Breast epithelium (tissue), 4 donors: ENCODE measurements around the gene PROK1. TPM values are rescaled to one million over a fixed set of nuclear protein-coding genes. Genes with fewer than 3 reads are reported as not detected.

Experiments
- DNase-seq, 2 donors: peaks; one replicate each; pipeline ENCODE4 v3.0.0-alpha.2; 2019; ENCODE audit warnings: low spot score in 2 of 2
- H3K27ac ChIP-seq, 2 donors: fragments of 200-600 bp; sonication (generic) in 1 of 2; one replicate each; pipeline ENCODE4 v1.5.1; 2016 to 2019; ENCODE audit warnings: mild to moderate bottlenecking in 1 of 2
- H3K27me3 ChIP-seq, 2 donors: fragments of 200-600 bp; sonication (generic) in 1 of 2; one replicate each; pipeline versions ENCODE4 v1.5.1 to v1.6.0; 2017 to 2019; ENCODE audit warnings: control low read depth in 1 of 2, mild to moderate bottlenecking in 1 of 2
- H3K36me3 ChIP-seq: fragments of 200-600 bp; one replicate; pipeline ENCODE4 v1.5.1; 2019
- H3K4me1 ChIP-seq, 2 donors: fragments of 200-600 bp; sonication (generic); one replicate each; pipeline ENCODE4 v1.5.1; 2016 to 2019; ENCODE audit warnings: control low read depth in 1 of 2
- H3K4me3 ChIP-seq, 3 donors: fragments of 200-600 bp; sonication (generic); 1 replicate in 2 of 3; 2 replicates in 1 of 3; pipeline ENCODE4 v1.5.1; 2016 to 2019; ENCODE audit warnings: mild to moderate bottlenecking in 3 of 3, moderate library complexity in 2 of 3
- H3K9me3 ChIP-seq, 2 donors: fragments of 200-600 bp; sonication (generic) in 1 of 2; one replicate each; pipeline ENCODE4 v1.5.1; 2016 to 2019; ENCODE audit warnings: control low read depth in 1 of 2
- POLR2A ChIP-seq: fragments of 450-650 bp; IDR thresholded peaks from one replicate; pipeline ENCODE4 v1.6.1; 2016; ENCODE audit warnings: antibody characterized with exemption, mild to moderate bottlenecking, moderate library complexity
- POLR2AphosphoS5 ChIP-seq, 3 donors: sonication (generic); formaldehyde crosslinking; IDR thresholded peaks; one replicate each; pipeline ENCODE4 v1.6.1; 2017; ENCODE audit warnings: antibody characterized with exemption in 3 of 3
- intact Hi-C: fragments of 100-400 bp; cut with DNase I; formaldehyde crosslinking; loops from one replicate; pipeline ENCODE4 v1.15.1; 2023; ENCODE audit warnings: low total_unique reads
- total RNA-seq, 3 donors: library from RNA; depleted of rRNA; stranded (reverse); fragments of >200 nt; gene quantifications; one replicate each; pipeline ENCODE4 v1.1.0, GENCODE V29; 2016
- TF ChIP-seq, protein P1 (sequence below), 3 donors: fragments of 450-650 bp; IDR thresholded peaks; one replicate each; pipeline ENCODE4 v1.5.1; 2016 to 2017; ENCODE audit warnings: antibody characterized with exemption in 3 of 3, mild to moderate bottlenecking in 3 of 3, moderate library complexity in 3 of 3

PROK1 gene
- total RNA-seq, 3 donors from 2014 or later, result 0.66 to 42.9 (median 0.73) TPM

DNA sequence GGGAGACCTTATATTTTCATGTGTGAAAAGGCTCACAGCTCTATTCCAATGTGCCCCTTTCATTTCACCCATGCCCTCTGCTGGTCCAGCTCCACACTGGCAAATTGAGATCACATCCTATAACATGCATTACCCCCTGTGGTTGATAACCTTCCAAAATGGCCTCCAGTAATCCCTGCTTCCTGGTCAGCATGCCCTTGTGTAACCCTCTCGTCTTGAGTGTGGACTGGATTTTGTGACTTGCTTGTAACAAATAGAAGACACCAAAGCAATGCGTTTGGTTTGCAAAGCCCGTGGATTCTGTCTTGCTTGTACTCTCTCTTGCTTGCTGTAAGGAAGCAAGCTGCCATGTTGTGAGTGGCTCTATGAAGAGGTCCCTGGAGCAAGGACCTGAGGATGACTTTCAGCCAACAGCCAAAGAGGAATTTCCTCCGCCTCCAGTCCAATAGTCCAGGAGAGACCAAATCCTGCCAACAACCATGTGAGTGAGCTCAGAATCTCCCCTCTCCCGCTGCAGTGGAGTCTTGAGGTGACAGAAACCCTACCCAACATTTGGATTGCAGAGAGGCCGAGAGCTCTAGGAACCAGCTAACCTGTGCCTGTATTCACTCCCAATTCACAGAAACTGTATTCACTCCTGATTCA lies 50.7 kb downstream of the PROK1 start:
- no peak for DNase-seq
- H3K9me3 ChIP-seq, result no peaks in the 10 kb centered on the region
- TF ChIP-seq POLR2AphosphoS5 (IDR thresholded peaks at IDR 0.05) (no peak), POLR2A (no peak)
- TF ChIP-seq, protein P1, sequence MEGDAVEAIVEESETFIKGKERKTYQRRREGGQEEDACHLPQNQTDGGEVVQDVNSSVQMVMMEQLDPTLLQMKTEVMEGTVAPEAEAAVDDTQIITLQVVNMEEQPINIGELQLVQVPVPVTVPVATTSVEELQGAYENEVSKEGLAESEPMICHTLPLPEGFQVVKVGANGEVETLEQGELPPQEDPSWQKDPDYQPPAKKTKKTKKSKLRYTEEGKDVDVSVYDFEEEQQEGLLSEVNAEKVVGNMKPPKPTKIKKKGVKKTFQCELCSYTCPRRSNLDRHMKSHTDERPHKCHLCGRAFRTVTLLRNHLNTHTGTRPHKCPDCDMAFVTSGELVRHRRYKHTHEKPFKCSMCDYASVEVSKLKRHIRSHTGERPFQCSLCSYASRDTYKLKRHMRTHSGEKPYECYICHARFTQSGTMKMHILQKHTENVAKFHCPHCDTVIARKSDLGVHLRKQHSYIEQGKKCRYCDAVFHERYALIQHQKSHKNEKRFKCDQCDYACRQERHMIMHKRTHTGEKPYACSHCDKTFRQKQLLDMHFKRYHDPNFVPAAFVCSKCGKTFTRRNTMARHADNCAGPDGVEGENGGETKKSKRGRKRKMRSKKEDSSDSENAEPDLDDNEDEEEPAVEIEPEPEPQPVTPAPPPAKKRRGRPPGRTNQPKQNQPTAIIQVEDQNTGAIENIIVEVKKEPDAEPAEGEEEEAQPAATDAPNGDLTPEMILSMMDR (IDR thresholded peaks at IDR 0.05), result no peak
- no peak overlapping the region for H3K27ac ChIP-seq
- intact Hi-C loops, result no loop called here
- H3K4me3 ChIP-seq, result no peak overlapping the region
- no peaks in the 10 kb centered on the region for H3K27me3 ChIP-seq
- no peaks in the 10 kb centered on the region for H3K4me1 ChIP-seq
- no peaks in the 10 kb centered on the region for H3K36me3 ChIP-seq

GRCh38 chr1:110502402-110503151 lies 51.6 kb downstream of the PROK1 start:
- Histone ChIP-seq H3K4me3 (no peak overlapping the region), H3K9me3 (no peaks in the 10 kb centered on the region), H3K36me3 (no peaks in the 10 kb centered on the region), H3K27me3 (no peaks in the 10 kb centered on the region), H3K4me1 (no peaks in the 10 kb centered on the region), H3K27ac (no peak overlapping the region)
- DNase-seq, result no peak
- TF ChIP-seq, protein P1 (IDR thresholded peaks at IDR 0.05), result no peak
- TF ChIP-seq POLR2AphosphoS5 (IDR thresholded peaks at IDR 0.05) (no peak), POLR2A (no peak)
- intact Hi-C loops, result no loop called here

GRCh38 chr1:110503471-110503870 lies 52.5 kb downstream of the PROK1 start:
- intact Hi-C loops, result no loop called here
- no peaks in the 10 kb centered on the region for H3K36me3 ChIP-seq
- DNase-seq, result no peak
- H3K9me3 ChIP-seq, result no peaks in the 10 kb centered on the region
- TF ChIP-seq POLR2A (no peak), POLR2AphosphoS5 (IDR thresholded peaks at IDR 0.05) (no peak)
- TF ChIP-seq, protein P1 (IDR thresholded peaks at IDR 0.05), result no peak
- H3K27ac ChIP-seq, result no peak overlapping the region
- H3K27me3 ChIP-seq, result no peaks in the 10 kb centered on the region
- H3K4me1 ChIP-seq, result no peaks in the 10 kb centered on the region
- no peak overlapping the region for H3K4me3 ChIP-seq

GRCh38 chr1:110504226-110504625 lies 53.3 kb downstream of the PROK1 start:
- Histone ChIP-seq H3K4me3 (no peak overlapping the region), H3K27me3 (no peaks in the 10 kb centered on the region), H3K9me3 (no peaks in the 10 kb centered on the region), H3K36me3 (no peaks in the 10 kb centered on the region), H3K27ac (no peak overlapping the region), H3K4me1 (no peaks in the 10 kb centered on the region)
- intact Hi-C loops, result no loop called here
- TF ChIP-seq, protein P1 (IDR thresholded peaks at IDR 0.05), result no peak
- no peak for TF ChIP-seq POLR2A
- no peak for TF ChIP-seq POLR2AphosphoS5 (IDR thresholded peaks at IDR 0.05)
- no peak for DNase-seq

GRCh38 chr1:110505596-110505995 lies 54.6 kb downstream of the PROK1 start:
- no peaks in the 10 kb centered on the region for H3K27me3 ChIP-seq
- H3K4me3 ChIP-seq, result no peak overlapping the region
- no peak for TF ChIP-seq POLR2A
- no peak for TF ChIP-seq POLR2AphosphoS5 (IDR thresholded peaks at IDR 0.05)
- TF ChIP-seq, protein P1 (IDR thresholded peaks at IDR 0.05), result no peak
- no peaks in the 10 kb centered on the region for H3K9me3 ChIP-seq
- no peak for DNase-seq
- intact Hi-C loops, result no loop called here
- H3K27ac ChIP-seq, result no peak overlapping the region
- H3K4me1 ChIP-seq, result no peaks in the 10 kb centered on the region
- H3K36me3 ChIP-seq, result no peaks in the 10 kb centered on the region
